Activated T-cell treated with anti-CD3 and anti-CD28 coated beads, Interleukin-2, amount 50 U/mL, for 4 hours (primary cell): Measurements from ENCODE around the gene UNC45B. TPM values are rescaled to one million over a fixed set of nuclear protein-coding genes. Genes with fewer than 3 reads are reported as not detected.
A peak's percentile ranks its signal among the peaks of the same experiment; 100 is the strongest.
"Not testable (repeated sequence)": the region's sequence is repeated elsewhere in the genome, so short reads cannot be mapped to it uniquely, and the experiment has no call there.

ENCODE experiments used
- ATAC-seq, 2 donors: fragments of 200-7000 bp; cut with Tn5 transposase; one replicate each; pipeline ENCODE4 v1.10.0; 2021
- DNase-seq: peaks from one replicate; pipeline ENCODE4 v3.0.0-alpha.2; 2020
- H3K27me3 Mint-ChIP-seq: one replicate; pipeline ENCODE4 v1.8.0; 2021; ENCODE audit warnings: low read depth, mixed read lengths
- H3K36me3 Mint-ChIP-seq: one replicate; pipeline ENCODE4 v1.8.0; 2022; ENCODE audit warnings: mixed read lengths; ENCODE audit not compliant: insufficient read depth
- H3K4me1 Mint-ChIP-seq: one replicate; pipeline ENCODE4 v1.8.0; 2021; ENCODE audit warnings: low read depth, mixed read lengths
- H3K4me3 Mint-ChIP-seq: one replicate; pipeline ENCODE4 v1.8.0; 2021; ENCODE audit warnings: mild to moderate bottlenecking, moderate library complexity, mixed read lengths
- H3K9me3 Mint-ChIP-seq: one replicate; pipeline ENCODE4 v1.8.0; 2021; ENCODE audit warnings: mixed read lengths
- total RNA-seq, 3 donors: library from RNA; stranded (reverse); gene quantifications; one replicate each; pipeline ENCODE4 v1.2.1, GENCODE V29; 2021

Gene UNC45B, protein sequence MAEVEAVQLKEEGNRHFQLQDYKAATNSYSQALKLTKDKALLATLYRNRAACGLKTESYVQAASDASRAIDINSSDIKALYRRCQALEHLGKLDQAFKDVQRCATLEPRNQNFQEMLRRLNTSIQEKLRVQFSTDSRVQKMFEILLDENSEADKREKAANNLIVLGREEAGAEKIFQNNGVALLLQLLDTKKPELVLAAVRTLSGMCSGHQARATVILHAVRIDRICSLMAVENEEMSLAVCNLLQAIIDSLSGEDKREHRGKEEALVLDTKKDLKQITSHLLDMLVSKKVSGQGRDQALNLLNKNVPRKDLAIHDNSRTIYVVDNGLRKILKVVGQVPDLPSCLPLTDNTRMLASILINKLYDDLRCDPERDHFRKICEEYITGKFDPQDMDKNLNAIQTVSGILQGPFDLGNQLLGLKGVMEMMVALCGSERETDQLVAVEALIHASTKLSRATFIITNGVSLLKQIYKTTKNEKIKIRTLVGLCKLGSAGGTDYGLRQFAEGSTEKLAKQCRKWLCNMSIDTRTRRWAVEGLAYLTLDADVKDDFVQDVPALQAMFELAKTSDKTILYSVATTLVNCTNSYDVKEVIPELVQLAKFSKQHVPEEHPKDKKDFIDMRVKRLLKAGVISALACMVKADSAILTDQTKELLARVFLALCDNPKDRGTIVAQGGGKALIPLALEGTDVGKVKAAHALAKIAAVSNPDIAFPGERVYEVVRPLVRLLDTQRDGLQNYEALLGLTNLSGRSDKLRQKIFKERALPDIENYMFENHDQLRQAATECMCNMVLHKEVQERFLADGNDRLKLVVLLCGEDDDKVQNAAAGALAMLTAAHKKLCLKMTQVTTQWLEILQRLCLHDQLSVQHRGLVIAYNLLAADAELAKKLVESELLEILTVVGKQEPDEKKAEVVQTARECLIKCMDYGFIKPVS
- total RNA-seq, result not detected

DNA sequence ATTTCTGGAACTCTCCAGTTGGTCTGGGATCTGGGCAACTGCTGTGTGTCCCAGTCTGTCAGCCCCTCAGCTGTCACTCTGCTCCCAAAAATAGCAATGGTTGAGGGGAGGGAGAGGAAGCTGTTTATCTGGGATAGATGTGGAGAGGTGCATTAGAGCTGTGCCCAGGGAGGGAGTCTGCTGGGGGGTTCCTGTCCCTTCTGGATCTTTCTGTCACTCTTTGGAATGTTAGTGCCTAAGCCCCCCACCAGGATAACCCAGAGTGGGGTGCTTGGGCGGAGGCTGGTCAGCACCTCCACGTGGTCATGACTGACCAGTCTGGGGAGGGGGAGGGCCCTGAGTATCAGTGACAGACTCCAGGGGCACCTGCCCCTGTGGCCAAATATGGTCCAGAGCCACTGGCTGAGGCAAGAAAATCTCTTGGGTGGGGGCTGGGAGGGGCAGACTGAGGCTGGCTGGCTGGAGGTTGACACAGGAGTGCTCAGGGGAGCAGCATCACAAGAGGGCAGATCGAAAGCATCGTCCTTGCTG, at the start of gene UNC45B:
TSS of gene UNC45B (plus strand) at position 443 of the 531 bp plus-strand sequence. CDS start 447 bp downstream, outside the sequence.
- Mint-ChIP-seq H3K4me3 (no peak within 1 kb of the TSS), H3K4me1 (peaks cover under 1% of the 10 kb centered on the region), H3K9me3 (no peaks in the 10 kb centered on the region), H3K36me3 (no peaks in the 10 kb centered on the region), H3K27me3 (peaks cover 3% of the 10 kb centered on the region)
- no peak for ATAC-seq
- no peak for DNase-seq

DNA sequence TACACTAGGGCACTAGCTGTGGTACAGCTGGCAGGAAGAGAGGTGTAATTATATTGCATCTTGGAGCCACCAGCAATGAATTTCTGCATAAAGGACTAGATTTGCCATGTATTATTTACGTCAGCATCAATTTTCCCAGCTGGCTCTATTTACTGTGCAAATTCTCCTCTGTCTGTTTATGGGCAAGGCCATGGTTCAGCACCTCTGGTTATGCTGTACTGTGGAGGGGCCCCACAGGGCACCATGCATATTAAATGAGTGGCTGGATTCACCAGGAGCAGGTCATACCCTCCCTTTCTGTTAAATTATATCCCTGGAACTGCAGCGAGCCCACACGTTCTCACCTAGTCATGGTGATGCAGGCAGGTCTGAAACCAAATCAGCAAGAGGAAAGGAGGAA, 47.7 kb upstream of the UNC45B start:
- Mint-ChIP-seq H3K36me3 (peaks cover 19% of the 10 kb centered on the region), H3K4me3 (no peak overlapping the region)
- no peak for ATAC-seq

DNA sequence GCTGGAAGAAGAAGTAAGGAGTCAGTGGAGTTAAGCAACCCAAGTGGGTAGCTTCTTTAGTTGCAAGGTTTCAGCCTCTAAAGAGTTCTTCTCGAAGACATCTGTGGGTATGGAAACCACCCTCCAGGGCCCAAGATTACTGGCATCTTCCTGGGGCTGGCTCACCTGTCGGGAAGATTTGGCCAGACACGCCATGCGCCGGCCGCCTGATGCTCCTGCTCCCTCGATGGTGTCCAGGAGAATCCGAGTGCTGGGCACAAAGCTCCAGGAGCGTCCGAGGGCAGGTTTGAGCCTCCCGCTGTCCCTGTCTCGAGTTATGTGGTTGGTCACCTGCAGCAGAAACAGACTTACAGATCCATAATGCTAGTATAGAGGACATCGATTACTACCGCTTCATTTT, 46.6 kb upstream of the UNC45B start:
- Mint-ChIP-seq H3K4me1 (peaks cover 3% of the 10 kb centered on the region), H3K4me3 (no peak overlapping the region), H3K9me3 (no peaks in the 10 kb centered on the region), H3K36me3 (peaks cover 29% of the 10 kb centered on the region), H3K27me3 (no peaks in the 10 kb centered on the region)
- DNase-seq (no peak), ATAC-seq (no peak)

More for the DNA sequence above, 47.7 kb upstream of the UNC45B start:
- H3K27me3 Mint-ChIP-seq, result no peaks in the 10 kb centered on the region
- DNase-seq, result no peak
- H3K9me3 Mint-ChIP-seq, result no peaks in the 10 kb centered on the region
- H3K4me1 Mint-ChIP-seq, result peaks cover 3% of the 10 kb centered on the region

DNA sequence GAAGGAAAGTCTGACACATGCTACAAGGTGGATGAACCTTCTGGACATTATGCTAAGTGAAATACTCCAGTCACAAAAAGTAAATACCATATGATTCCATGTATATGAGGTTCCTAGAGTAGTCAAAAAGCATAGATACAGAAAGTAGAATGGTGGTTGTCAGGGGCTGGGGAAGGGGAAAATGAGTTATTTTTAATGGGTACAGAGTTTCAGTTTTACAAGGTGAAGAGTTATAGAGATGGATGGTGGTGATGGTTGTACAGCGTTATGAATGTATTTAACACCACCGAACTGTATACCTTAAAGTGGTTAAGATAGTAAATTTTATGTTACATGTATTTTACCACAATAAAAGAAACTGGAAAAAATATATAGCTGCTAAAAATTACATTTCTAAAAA, 45.9 kb upstream of the UNC45B start:
- H3K4me1 Mint-ChIP-seq, result no peaks in the 10 kb centered on the region
- H3K27me3 Mint-ChIP-seq, result no peaks in the 10 kb centered on the region
- DNase-seq, result no peak
- no peak for ATAC-seq
- H3K4me3 Mint-ChIP-seq, result no peak overlapping the region
- no peaks in the 10 kb centered on the region for H3K9me3 Mint-ChIP-seq
- peaks cover 36% of the 10 kb centered on the region for H3K36me3 Mint-ChIP-seq

DNA sequence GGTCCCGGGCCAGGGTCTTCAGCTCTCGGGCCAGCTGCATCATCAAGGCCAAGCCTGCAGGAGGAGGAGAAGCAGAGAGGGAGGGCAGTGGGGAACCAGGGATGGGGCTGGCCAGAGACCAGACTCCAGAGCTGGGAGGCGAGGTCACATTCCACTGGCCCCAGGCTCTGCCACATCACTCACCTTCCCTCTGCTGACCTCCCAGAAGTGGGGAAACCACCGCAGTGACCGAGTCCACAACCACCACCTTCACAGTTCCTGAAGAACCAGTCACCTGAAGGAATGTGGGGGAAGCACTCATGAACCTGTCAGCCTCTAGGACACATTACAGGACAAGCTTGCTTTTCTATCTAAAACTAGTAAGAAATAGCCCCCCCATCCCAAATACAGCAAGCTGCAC, 44.3 kb upstream of the UNC45B start:
- ATAC-seq (no peak), DNase-seq (no peak)
- H3K9me3 Mint-ChIP-seq, result no peaks in the 10 kb centered on the region
- no peak overlapping the region for H3K4me3 Mint-ChIP-seq
- H3K36me3 Mint-ChIP-seq, result peaks cover 36% of the 10 kb centered on the region
- no peaks in the 10 kb centered on the region for H3K27me3 Mint-ChIP-seq
- H3K4me1 Mint-ChIP-seq, result no peaks in the 10 kb centered on the region

DNA sequence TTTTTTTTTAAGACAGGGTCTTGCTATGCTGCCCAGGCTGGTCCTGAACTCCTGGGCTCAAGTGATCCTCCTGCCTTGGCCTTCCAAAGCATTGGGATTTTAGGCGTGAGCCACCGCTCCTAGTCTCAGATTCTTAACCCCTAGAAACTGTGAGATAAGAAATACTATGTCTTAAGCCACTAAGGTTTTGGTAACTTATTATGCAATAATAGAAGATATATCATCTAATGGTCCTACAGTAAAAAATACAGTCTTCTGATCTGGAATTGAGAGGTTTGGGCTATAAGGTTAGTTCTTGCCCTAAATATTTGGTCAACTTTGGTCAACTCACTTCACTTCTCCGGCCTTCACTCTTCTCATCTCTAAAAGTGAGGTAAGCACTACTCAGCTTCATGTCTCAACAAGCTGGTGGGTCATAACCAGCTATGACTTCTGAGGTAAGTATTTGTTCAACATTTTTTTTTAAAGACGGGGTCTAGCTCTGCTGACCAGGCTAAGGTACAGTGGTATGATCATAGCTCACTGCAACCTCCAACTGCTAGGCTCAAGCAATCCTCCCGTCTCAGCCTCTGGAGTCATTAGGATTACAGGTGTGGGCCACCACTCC, 42.7 kb upstream of the UNC45B start:
- H3K36me3 Mint-ChIP-seq, result peaks cover 32% of the 10 kb centered on the region
- no peaks in the 10 kb centered on the region for H3K9me3 Mint-ChIP-seq
- DNase-seq, result no peak
- H3K27me3 Mint-ChIP-seq, result no peaks in the 10 kb centered on the region
- ATAC-seq, result no peak
- H3K4me3 Mint-ChIP-seq, result no peak overlapping the region
- H3K4me1 Mint-ChIP-seq, result no peaks in the 10 kb centered on the region

DNA sequence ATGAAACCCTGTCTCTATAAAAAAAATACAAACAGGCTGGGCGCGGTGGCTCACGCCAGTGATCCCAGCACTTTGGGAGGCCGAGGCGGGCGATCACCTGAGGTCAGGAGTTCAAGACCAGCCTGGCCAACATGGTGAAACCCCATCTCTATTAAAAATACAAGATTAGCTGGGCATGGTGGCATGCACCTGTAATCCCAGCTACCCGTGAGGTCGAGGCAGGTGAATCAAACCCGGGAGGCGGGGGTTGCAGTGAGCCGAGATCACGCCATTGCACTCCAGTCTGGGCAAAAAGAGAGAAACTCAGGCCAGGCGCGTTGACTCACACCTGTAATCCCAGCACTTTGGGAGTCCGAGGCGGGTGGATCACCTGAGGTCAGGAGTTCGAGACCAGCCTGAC, 36.8 kb upstream of the UNC45B start:
- not testable (repeated sequence) for H3K4me3 Mint-ChIP-seq, DNase-seq, ATAC-seq, H3K9me3 Mint-ChIP-seq, H3K27me3 Mint-ChIP-seq, H3K4me1 Mint-ChIP-seq
- peaks cover 15% of the 10 kb centered on the region for H3K36me3 Mint-ChIP-seq

DNA sequence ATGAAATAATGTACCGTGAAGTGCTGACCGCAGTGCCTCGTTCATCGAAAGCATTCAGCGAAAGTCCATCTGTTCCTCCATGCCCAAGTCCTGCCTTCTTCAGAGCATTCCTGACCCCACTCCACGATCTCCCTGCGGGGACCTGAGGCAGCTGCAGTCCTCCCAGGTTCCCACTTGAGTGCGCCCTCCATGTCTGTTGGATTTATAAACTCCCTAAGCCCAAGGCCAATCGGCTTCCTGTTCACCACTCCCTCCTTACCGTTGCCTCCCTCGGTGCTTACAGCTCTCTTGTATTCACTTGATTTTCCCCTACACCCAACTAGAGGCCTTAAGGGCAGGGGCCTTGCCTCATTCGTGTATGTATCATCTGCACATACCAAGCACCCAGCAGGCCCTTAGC, 30.8 kb upstream of the UNC45B start:
- H3K4me3 Mint-ChIP-seq, result peak overlapping the region; percentile 33
- peaks cover 12% of the 10 kb centered on the region for H3K36me3 Mint-ChIP-seq
- no peak for ATAC-seq

DNA sequence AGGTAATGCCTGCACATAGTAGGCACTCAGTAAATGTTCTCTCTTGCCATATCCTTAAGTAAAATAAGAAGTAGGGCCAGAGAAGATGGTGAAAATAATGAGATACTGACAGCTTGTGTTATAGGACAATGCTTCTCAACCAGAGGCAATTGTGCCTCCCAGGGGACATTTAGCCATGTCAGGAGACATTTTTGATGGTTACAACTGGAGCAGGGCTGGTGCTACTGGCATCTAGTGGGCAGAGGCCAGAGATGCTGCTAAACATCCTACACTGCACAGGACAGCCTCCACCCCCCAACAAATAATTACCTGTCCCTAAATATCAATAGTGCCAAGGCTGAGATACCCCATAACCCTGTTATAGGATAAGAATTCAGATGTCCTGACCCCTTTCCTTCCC, 29.6 kb upstream of the UNC45B start:
- peak overlapping the region; percentile 87 for H3K4me3 Mint-ChIP-seq
- DNase-seq, result peak; percentile 20
- H3K9me3 Mint-ChIP-seq, result no peaks in the 10 kb centered on the region
- peaks cover 35% of the 10 kb centered on the region for H3K4me1 Mint-ChIP-seq
- no peaks in the 10 kb centered on the region for H3K27me3 Mint-ChIP-seq
- no peak for ATAC-seq
- peaks cover 12% of the 10 kb centered on the region for H3K36me3 Mint-ChIP-seq

More for the DNA sequence above, 30.8 kb upstream of the UNC45B start:
- DNase-seq, result no peak
- Mint-ChIP-seq H3K27me3 (no peaks in the 10 kb centered on the region), H3K4me1 (peaks cover 35% of the 10 kb centered on the region), H3K9me3 (no peaks in the 10 kb centered on the region)

DNA sequence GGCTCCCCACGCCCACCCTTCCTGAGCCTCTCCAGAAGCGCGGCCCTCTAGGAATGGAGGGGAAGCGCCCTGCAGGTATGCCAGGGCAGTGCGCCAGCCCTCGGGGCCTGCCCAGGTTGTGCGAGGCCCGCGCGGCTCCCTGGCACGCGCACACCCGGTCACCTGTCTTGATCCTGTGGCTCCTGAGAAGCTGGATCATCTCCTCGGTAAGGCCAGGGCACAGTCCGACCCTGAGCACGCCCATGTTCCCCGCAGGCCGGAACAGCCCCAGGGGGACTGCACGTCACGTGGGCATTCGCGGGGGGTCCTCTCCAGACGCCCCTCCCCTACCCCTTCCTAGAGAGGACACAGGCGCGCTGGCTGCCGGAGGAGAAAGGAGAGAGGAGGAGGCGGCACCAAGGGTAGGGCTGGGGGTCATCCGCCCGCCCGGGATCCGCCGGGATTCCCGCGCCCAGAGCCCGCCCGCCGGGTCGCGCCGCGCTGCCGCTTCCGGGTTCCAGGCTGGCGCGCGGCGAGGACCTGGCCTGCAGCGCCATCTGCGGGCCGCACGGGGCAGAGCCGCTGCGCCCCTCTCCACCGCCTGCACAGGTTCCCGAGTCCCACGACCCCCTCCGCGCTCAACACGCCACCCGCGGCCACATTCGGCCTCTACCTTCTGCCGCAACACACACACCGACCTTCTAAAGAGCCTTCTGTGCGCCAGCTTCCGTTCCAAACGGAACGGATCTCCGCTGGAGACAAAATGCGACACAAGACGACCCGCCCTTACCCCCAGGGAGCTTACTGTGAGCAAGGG, 28.0 kb upstream of the UNC45B start, which contains the start of gene RAD51D:
TSS of gene RAD51D (minus strand) at position 491 of the 796 bp plus-strand sequence. CDS start at position 244, 247 bp downstream.
- H3K4me3 Mint-ChIP-seq, result peak within 1 kb of the TSS; percentile 87
- H3K9me3 Mint-ChIP-seq, result no peaks in the 10 kb centered on the region
- ATAC-seq (peak; percentile 93), DNase-seq (peak; percentile 75)
- H3K36me3 Mint-ChIP-seq, result peaks cover 12% of the 10 kb centered on the region
- H3K4me1 Mint-ChIP-seq, result peaks cover 35% of the 10 kb centered on the region
- no peaks in the 10 kb centered on the region for H3K27me3 Mint-ChIP-seq

DNA sequence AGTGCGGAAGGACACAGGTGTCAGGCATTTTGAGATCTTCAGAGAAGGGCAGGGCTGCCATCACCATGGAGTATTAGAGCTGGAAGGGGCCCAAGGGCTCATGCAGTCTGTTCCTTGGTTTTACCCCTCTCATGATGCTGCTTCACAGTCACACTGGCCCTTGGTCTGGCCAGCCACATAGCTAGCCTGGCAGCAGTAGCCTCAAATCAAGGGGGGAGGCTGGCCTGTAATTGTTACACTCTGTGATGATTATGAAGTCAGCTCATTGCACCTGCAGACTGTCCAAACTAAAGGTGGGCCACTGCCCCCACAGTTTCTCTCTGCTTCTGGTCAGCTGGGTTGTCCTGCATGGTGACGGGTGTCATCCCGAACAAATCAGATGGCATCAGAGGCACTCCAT, 26.3 kb upstream of the UNC45B start, which contains the start of gene FNDC8:
TSS of gene FNDC8 (plus strand) at position 301 of the 400 bp plus-strand sequence. CDS start at position 380, 79 bp downstream.
- Mint-ChIP-seq H3K4me1 (peaks cover 29% of the 10 kb centered on the region), H3K36me3 (peaks cover 8% of the 10 kb centered on the region), H3K4me3 (no peak within 1 kb of the TSS), H3K27me3 (no peaks in the 10 kb centered on the region), H3K9me3 (no peaks in the 10 kb centered on the region)
- DNase-seq (no peak), ATAC-seq (no peak)

DNA sequence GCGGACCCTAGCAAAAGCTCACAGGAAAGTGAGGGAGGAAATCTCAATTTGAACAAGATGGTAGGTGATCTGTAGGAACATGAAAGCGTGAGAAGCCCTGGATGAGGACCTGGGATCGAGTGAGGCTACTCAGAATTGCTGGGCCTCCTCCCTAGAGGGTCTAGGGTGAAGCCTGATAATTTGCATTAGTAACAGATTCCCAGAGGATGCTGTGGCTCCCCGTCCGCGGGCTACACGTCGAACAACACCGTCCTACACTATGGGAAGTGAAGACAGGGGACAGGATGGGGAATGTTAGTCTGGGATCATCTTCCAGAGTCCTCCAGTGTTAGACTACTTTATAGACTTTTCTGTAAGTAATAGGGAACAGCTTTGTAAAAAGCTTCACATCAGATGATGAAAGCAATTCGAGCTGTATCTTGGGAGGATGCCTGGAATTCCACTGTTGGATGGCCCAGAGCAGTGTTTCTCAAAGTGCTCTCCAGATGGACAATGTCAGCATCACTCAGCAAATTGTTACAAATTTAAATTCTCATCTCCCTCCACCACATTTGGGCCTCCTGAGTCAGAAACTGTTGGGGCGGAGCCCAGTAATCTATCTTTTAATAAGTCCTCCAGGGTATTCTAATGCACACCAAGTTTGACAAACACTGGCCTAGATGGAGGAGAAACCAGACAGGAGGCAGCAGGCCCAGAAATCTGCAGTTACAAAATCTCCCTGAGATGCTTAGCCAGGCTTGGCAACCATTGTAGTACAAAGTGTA, 19.7 kb upstream of the UNC45B start:
- Mint-ChIP-seq H3K4me3 (no peak overlapping the region), H3K4me1 (no peaks in the 10 kb centered on the region)

More for the DNA sequence above, 19.7 kb upstream of the UNC45B start:
- peaks cover 14% of the 10 kb centered on the region for H3K36me3 Mint-ChIP-seq
- H3K27me3 Mint-ChIP-seq, result no peaks in the 10 kb centered on the region
- H3K9me3 Mint-ChIP-seq, result no peaks in the 10 kb centered on the region
- ATAC-seq (no peak), DNase-seq (no peak)
